KMS-11 (cell line): ENCODE results near the gene SKI.

ENCODE experiments used
- H2AFZ ChIP-seq: fragments of 200-600 bp; sonication (generic); 2 replicates; pipeline ENCODE4 v1.6.1; 2016; ENCODE audit warnings: antibody characterized with exemption, mixed run types, low read depth
- H3K27ac ChIP-seq: fragments of 200-600 bp; sonication (generic); 2 replicates; pipeline ENCODE4 v1.6.1; 2016; ENCODE audit warnings: mild to moderate bottlenecking, mixed run types
- H3K27me3 ChIP-seq: fragments of 200-600 bp; sonication (generic); 2 replicates; pipeline ENCODE4 v1.6.1; 2017; ENCODE audit warnings: mild to moderate bottlenecking, low read depth, mixed run types, moderate library complexity; ENCODE audit not compliant: insufficient read depth
- H3K36me3 ChIP-seq: fragments of 200-600 bp; sonication (generic); 2 replicates; pipeline ENCODE4 v1.6.1; 2017; ENCODE audit warnings: mild to moderate bottlenecking, mixed run types; ENCODE audit not compliant: insufficient read depth
- H3K4me1 ChIP-seq: fragments of 200-600 bp; sonication (generic); 2 replicates; pipeline ENCODE4 v1.6.1; 2016; ENCODE audit warnings: mild to moderate bottlenecking, low read depth, mixed run types; ENCODE audit not compliant: poor library complexity, severe bottlenecking
- H3K4me2 ChIP-seq: fragments of 200-600 bp; sonication (generic); 2 replicates; pipeline ENCODE4 v1.7.0; 2016; ENCODE audit warnings: mild to moderate bottlenecking, mixed run types
- H3K4me3 ChIP-seq: fragments of 200-600 bp; sonication (generic); IDR thresholded peaks from 2 replicates; pipeline ENCODE4 v1.6.1; 2017; ENCODE audit warnings: low read depth, low read length, mixed read lengths; ENCODE audit not compliant: insufficient read depth
- H3K79me2 ChIP-seq: fragments of 200-600 bp; sonication (generic); 2 replicates; pipeline ENCODE4 v1.6.1; 2016; ENCODE audit warnings: low read depth, mixed run types; ENCODE audit not compliant: insufficient read depth
- H3K9ac ChIP-seq: fragments of 200-600 bp; sonication (generic); 2 replicates; pipeline ENCODE4 v1.6.1; 2016; ENCODE audit warnings: mild to moderate bottlenecking, mixed run types
- H4K20me1 ChIP-seq: fragments of 200-600 bp; sonication (generic); 2 replicates; pipeline ENCODE4 v1.6.1; 2016; ENCODE audit warnings: mild to moderate bottlenecking, mixed run types; ENCODE audit not compliant: insufficient read depth
- TF ChIP-seq, protein P1 (sequence below): fragments of 200-600 bp; sonication (generic); conservative IDR thresholded peaks from 2 replicates; pipeline ENCODE4 v1.6.1; 2017; ENCODE audit warnings: low read depth, mild to moderate bottlenecking, antibody characterized with exemption, low read length, moderate library complexity, mixed read lengths

Gene SKI

DNA sequence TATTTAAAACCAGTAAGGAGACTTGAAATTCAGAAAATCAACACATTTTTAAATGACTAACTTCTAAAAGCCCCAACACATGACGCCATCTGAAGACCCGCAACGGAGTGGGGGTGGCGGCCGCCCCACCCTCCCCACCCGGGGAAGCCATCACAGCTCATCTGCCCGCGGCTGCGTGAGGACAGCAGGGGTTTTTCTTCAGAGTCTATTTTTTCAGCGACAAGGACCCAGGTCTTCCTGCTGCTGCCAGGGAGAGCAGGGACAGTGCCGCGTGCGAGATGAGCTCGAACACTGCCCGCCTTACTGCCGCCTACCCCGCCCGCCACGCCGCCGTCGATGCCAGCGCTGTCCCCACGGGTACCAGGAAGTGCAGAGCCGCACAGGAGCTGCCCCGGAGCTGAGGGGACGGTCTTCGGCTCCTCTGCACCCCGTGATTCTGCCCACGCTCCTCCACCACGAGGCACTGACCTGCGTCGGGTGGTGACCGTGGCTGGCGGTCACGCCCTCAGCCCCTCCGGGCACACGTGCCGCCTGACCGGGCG is 79.0 kb downstream of the SKI start:
- no peaks in the 10 kb centered on the region for H3K4me1 ChIP-seq
- no peak overlapping the region for H3K27ac ChIP-seq
- no peak overlapping the region for H3K9ac ChIP-seq
- no peak overlapping the region for H3K4me2 ChIP-seq
- no peaks in the 10 kb centered on the region for H3K36me3 ChIP-seq
- H4K20me1 ChIP-seq, result no peaks in the 10 kb centered on the region
- H3K79me2 ChIP-seq, result no peaks in the 10 kb centered on the region
- TF ChIP-seq, protein P1, sequence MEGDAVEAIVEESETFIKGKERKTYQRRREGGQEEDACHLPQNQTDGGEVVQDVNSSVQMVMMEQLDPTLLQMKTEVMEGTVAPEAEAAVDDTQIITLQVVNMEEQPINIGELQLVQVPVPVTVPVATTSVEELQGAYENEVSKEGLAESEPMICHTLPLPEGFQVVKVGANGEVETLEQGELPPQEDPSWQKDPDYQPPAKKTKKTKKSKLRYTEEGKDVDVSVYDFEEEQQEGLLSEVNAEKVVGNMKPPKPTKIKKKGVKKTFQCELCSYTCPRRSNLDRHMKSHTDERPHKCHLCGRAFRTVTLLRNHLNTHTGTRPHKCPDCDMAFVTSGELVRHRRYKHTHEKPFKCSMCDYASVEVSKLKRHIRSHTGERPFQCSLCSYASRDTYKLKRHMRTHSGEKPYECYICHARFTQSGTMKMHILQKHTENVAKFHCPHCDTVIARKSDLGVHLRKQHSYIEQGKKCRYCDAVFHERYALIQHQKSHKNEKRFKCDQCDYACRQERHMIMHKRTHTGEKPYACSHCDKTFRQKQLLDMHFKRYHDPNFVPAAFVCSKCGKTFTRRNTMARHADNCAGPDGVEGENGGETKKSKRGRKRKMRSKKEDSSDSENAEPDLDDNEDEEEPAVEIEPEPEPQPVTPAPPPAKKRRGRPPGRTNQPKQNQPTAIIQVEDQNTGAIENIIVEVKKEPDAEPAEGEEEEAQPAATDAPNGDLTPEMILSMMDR, result no peak
- H2AFZ ChIP-seq, result no peak overlapping the region
- H3K27me3 ChIP-seq, result 0 out of 2 replicates have a peak, but pooled peaks cover 3% of the 10 kb centered on the region
- H3K4me3 ChIP-seq, result no peak overlapping the region

DNA sequence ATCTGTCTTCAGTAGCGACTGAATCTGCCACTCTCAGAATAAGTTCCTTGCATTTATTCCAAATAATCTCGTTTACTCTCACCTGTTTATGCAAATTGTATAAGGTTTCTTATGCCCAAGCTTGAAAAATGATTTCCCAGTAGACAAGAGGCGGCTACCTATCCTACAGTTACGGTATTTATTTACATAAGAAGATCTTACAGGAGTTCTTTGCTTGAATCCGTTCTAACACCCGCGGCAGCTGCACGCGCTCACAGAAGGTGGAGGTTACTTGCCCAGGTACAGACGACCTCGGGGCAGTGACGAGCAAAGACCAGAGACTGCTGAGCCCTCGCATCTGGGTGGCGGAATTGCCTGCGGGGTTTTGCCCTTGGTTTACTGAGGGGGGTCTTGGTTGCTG is 79.9 kb downstream of the SKI start:
- no peak overlapping the region for H2AFZ ChIP-seq
- 0 out of 2 replicates have a peak, but pooled peaks cover 3% of the 10 kb centered on the region for H3K27me3 ChIP-seq
- H3K4me1 ChIP-seq, result no peaks in the 10 kb centered on the region
- H3K79me2 ChIP-seq, result no peaks in the 10 kb centered on the region
- no peak overlapping the region for H3K9ac ChIP-seq
- no peak overlapping the region for H3K27ac ChIP-seq
- no peak overlapping the region for H3K4me2 ChIP-seq
- no peaks in the 10 kb centered on the region for H4K20me1 ChIP-seq
- no peak overlapping the region for H3K4me3 ChIP-seq
- H3K36me3 ChIP-seq, result no peaks in the 10 kb centered on the region
- TF ChIP-seq, protein P1, result no peak

GRCh38 chr1:2308844-2309243 is 80.7 kb downstream of the SKI start:
- no peaks in the 10 kb centered on the region for H3K79me2 ChIP-seq
- TF ChIP-seq, protein P1, result no peak
- peaks cover 7% of the 10 kb centered on the region; the same call in 1 of the 2 replicates for H3K27me3 ChIP-seq
- H2AFZ ChIP-seq, result no peak overlapping the region
- H4K20me1 ChIP-seq, result no peaks in the 10 kb centered on the region
- no peak overlapping the region for H3K4me3 ChIP-seq
- H3K27ac ChIP-seq, result no peak overlapping the region
- H3K4me2 ChIP-seq, result no peak overlapping the region
- H3K9ac ChIP-seq, result no peak overlapping the region
- H3K36me3 ChIP-seq, result no peaks in the 10 kb centered on the region
- H3K4me1 ChIP-seq, result no peaks in the 10 kb centered on the region

- TF ChIP-seq, protein P1, result no peak
- no peak overlapping the region for H2AFZ ChIP-seq
- H3K9ac ChIP-seq, result no peak overlapping the region
- H4K20me1 ChIP-seq, result no peaks in the 10 kb centered on the region
- no peaks in the 10 kb centered on the region for H3K4me1 ChIP-seq
- H3K27ac ChIP-seq, result no peak overlapping the region
- no peak overlapping the region for H3K4me3 ChIP-seq
- H3K79me2 ChIP-seq, result no peaks in the 10 kb centered on the region
- H3K27me3 ChIP-seq, result peaks cover 7% of the 10 kb centered on the region; the same call in 1 of the 2 replicates
- H3K36me3 ChIP-seq, result no peaks in the 10 kb centered on the region
- H3K4me2 ChIP-seq, result no peak overlapping the region
Measured at GRCh38 chr1:2310332-2311183, 82.4 kb downstream of the SKI start.
